HepG2 (cell line): ENCODE measurements around the gene MAPKAPK3. TPM values are rescaled to one million over a fixed set of nuclear protein-coding genes. Genes with fewer than 3 reads are reported as not detected.

Experiments
- GLI4 ChIP-seq: sonication (generic); formaldehyde crosslinking; IDR thresholded peaks from 2 replicates; pipeline ENCODE4 v1.5.1; 2020; ENCODE audit warnings: missing genetic modification reagents, mild to moderate bottlenecking, moderate library complexity, borderline replicate concordance
- HDAC1 ChIP-seq: sonication (generic); formaldehyde crosslinking; IDR thresholded peaks from 2 replicates; pipeline ENCODE4 v1.5.1; 2020; ENCODE audit warnings: mild to moderate bottlenecking, missing genetic modification reagents
- NFKB2 ChIP-seq: sonication (generic); formaldehyde crosslinking; IDR thresholded peaks from 2 replicates; pipeline ENCODE4 v1.4.0; 2020; ENCODE audit warnings: missing genetic modification reagents, borderline replicate concordance
- RFX5 ChIP-seq: IDR thresholded peaks from 2 replicates; pipeline ENCODE4 v1.6.1; 2011; ENCODE audit warnings: low read depth, low read length, improper control_type of control experiment
- TMF1 ChIP-seq: sonication (generic); formaldehyde crosslinking; IDR thresholded peaks from 2 replicates; pipeline ENCODE4 v1.8.1; 2022; ENCODE audit warnings: low read depth, missing genetic modification reagents
- ZBTB7B ChIP-seq: sonication (generic); formaldehyde crosslinking; IDR thresholded peaks from 2 replicates; pipeline ENCODE4 v1.4.0; 2020; ENCODE audit warnings: missing genetic modification reagents
- ZFP90 ChIP-seq: sonication (generic); formaldehyde crosslinking; IDR thresholded peaks from 2 replicates; pipeline ENCODE4 v1.8.0; 2022; ENCODE audit warnings: missing genetic modification reagents, mild to moderate bottlenecking, inconsistent platforms, borderline replicate concordance
- ZMYM2 ChIP-seq: sonication (generic); formaldehyde crosslinking; IDR thresholded peaks from 2 replicates; pipeline ENCODE4 v1.8.0; 2022; ENCODE audit warnings: mild to moderate bottlenecking, missing genetic modification reagents
- ZNF10 ChIP-seq: sonication (generic); formaldehyde crosslinking; IDR thresholded peaks from 2 replicates; pipeline ENCODE4 v1.4.0; 2020; ENCODE audit warnings: mild to moderate bottlenecking, low read depth, missing genetic modification reagents, borderline replicate concordance
- ZNF205 ChIP-seq: IDR thresholded peaks from 2 replicates; pipeline ENCODE4 v1.6.1; 2018; ENCODE audit warnings: missing biosample characterization, missing genetic modification reagents
- ZNF530 ChIP-seq: sonication (generic); formaldehyde crosslinking; IDR thresholded peaks from 2 replicates; pipeline ENCODE4 v1.5.0; 2020; ENCODE audit warnings: low read depth, mild to moderate bottlenecking, missing genetic modification reagents
- ZNF616 ChIP-seq: sonication (generic); formaldehyde crosslinking; IDR thresholded peaks from 2 replicates; pipeline ENCODE4 v1.5.0; 2020; ENCODE audit warnings: low read depth, mild to moderate bottlenecking, missing genetic modification reagents
- ZNF777 ChIP-seq: sonication (generic); formaldehyde crosslinking; IDR thresholded peaks from 2 replicates; pipeline ENCODE4 v1.4.0; 2020; ENCODE audit warnings: missing genetic modification reagents
- polyA plus RNA-seq, 8 experiments: library from polyadenylated mRNA; depleted of rRNA in 3 of 8; stranded (reverse) in 7 of 8; unstranded in 1 of 8; fragments of >200 nt; fragmentation: Illumina TruSeq in 4 of 8; extraction: Trizol in 4 of 8; gene quantifications; 2 replicates each; pipeline versions ENCODE4 v1.2.1 to v1.2.3, GENCODE V29; 2011 to 2016; ENCODE audit warnings: low read depth in 4 of 8, missing spikeins in 1 of 8, mixed read lengths in 1 of 8; ENCODE audit not compliant: insufficient read depth in 1 of 8
- total RNA-seq, 5 experiments: library from RNA; depleted of rRNA; stranded (reverse); fragments of >200 nt; fragmentation: Illumina TruSeq; extraction: Trizol; gene quantifications; 2 replicates each; pipeline ENCODE4 v1.2.3, GENCODE V29; 2016; ENCODE audit warnings: low read depth in 1 of 5
- TF ChIP-seq, protein P1 (sequence below): sonication (generic); formaldehyde crosslinking; IDR thresholded peaks from 2 replicates; pipeline ENCODE4 v1.9.0; 2022; ENCODE audit warnings: missing genetic modification reagents, mild to moderate bottlenecking, borderline replicate concordance
- TF ChIP-seq, protein P2 (sequence below): IDR thresholded peaks from 2 replicates; pipeline ENCODE4 v1.6.1; 2016; ENCODE audit warnings: control low read depth
- TF ChIP-seq, protein P3 (sequence below): sonication (generic); formaldehyde crosslinking; IDR thresholded peaks from 2 replicates; pipeline ENCODE4 v1.8.1; 2023; ENCODE audit warnings: mild to moderate bottlenecking, missing genetic modification reagents
- TF ChIP-seq, protein P4 (sequence below): sonication (generic); formaldehyde crosslinking; IDR thresholded peaks from 2 replicates; pipeline ENCODE4 v1.8.0; 2023; ENCODE audit warnings: mild to moderate bottlenecking, missing genetic modification reagents
- TF ChIP-seq, protein P5 (sequence below): sonication (generic); formaldehyde crosslinking; IDR thresholded peaks from 2 replicates; pipeline ENCODE4 v1.8.1; 2023; ENCODE audit warnings: mild to moderate bottlenecking, inconsistent platforms, moderate library complexity, missing genetic modification reagents, borderline replicate concordance
- TF ChIP-seq, protein P6 (sequence below): sonication (generic); formaldehyde crosslinking; IDR thresholded peaks from 2 replicates; pipeline ENCODE4 v1.4.0; 2020; ENCODE audit warnings: missing genetic modification reagents

Gene MAPKAPK3
- total and polyA plus RNA-seq, 2 of the 13 experiments (the other 11 are each of a cell fraction or from before 2014, with no cell fraction given), result 39.9 to 41.2 TPM

DNA sequence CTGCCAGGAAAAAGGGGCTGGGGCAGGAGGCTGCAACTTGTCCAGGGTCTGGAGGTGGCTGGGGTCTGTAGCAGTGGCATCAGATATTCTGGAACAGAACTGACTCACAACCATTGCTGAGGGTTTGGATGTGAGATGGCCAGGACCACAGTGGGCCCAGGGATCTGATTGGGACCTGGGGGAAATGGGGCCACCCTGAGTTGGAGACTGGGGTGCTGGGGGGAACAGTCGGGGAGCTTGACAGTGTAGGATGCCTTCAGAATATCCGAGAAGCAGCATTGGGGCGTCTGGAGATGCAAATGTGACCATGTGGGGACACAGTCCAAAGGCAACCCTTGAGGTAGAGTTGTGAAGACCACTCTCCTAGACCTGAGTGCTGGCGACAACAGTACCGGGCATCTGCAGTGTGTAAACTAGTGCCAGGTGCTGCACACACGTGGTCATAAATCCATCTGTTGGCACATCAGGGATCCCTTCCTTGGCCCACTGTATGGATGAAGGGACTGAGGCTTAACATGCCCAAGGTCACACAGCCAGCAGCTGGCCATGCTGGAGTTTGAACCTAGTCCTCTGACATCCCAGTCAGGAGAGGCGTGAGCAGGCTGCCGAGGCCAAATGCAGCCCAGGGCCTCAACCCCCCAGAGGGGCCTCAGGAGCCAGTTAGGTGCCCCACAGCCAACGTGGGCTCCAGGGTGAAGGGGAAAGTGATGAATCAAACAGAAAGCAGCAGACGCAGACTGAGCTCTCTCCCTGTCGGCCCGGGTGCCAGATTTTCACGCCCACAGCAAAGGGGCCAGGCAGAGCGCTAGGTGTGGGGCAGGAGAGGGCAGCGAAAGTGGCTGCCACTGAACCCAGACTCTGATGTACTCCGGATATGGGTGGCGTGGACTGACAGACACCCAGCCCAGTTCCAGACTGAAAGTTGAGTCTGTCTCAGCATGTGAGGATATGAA, 28.9 kb upstream of the MAPKAPK3 start (continued):
- TF ChIP-seq, protein P1, sequence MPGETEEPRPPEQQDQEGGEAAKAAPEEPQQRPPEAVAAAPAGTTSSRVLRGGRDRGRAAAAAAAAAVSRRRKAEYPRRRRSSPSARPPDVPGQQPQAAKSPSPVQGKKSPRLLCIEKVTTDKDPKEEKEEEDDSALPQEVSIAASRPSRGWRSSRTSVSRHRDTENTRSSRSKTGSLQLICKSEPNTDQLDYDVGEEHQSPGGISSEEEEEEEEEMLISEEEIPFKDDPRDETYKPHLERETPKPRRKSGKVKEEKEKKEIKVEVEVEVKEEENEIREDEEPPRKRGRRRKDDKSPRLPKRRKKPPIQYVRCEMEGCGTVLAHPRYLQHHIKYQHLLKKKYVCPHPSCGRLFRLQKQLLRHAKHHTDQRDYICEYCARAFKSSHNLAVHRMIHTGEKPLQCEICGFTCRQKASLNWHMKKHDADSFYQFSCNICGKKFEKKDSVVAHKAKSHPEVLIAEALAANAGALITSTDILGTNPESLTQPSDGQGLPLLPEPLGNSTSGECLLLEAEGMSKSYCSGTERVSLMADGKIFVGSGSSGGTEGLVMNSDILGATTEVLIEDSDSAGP (CRISPR knock-in tag), result peak; percentile 89
- peak; percentile 56; the same call in 1 of the 2 replicates for TF ChIP-seq ZNF777 (CRISPR knock-in tag)
- TF ChIP-seq ZMYM2 (CRISPR knock-in tag), result peak; percentile 98
- TF ChIP-seq ZNF205, result peak; percentile 17; the same call in 1 of the 2 replicates
- TF ChIP-seq ZFP90 (CRISPR knock-in tag), result no peak
- TF ChIP-seq, protein P2, sequence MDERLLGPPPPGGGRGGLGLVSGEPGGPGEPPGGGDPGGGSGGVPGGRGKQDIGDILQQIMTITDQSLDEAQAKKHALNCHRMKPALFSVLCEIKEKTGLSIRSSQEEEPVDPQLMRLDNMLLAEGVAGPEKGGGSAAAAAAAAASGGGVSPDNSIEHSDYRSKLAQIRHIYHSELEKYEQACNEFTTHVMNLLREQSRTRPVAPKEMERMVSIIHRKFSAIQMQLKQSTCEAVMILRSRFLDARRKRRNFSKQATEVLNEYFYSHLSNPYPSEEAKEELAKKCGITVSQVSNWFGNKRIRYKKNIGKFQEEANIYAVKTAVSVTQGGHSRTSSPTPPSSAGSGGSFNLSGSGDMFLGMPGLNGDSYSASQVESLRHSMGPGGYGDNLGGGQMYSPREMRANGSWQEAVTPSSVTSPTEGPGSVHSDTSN (CRISPR knock-in tag), result 0 out of 2 replicates have a peak, but pooled peaks have one; percentile 21
- TF ChIP-seq ZBTB7B (CRISPR knock-in tag), result peak; percentile 88; the same call in 1 of the 2 replicates
- TF ChIP-seq ZNF10 (CRISPR knock-in tag), result no peak
- peak; percentile 84; the same call in 1 of the 2 replicates for TF ChIP-seq NFKB2 (CRISPR knock-in tag)
- TF ChIP-seq ZNF530 (CRISPR knock-in tag), result no peak
- no peak for TF ChIP-seq RFX5
- 0 out of 2 replicates have a peak, but pooled peaks have one; percentile 59 for TF ChIP-seq ZNF616 (CRISPR knock-in tag)
- TF ChIP-seq, protein P3, sequence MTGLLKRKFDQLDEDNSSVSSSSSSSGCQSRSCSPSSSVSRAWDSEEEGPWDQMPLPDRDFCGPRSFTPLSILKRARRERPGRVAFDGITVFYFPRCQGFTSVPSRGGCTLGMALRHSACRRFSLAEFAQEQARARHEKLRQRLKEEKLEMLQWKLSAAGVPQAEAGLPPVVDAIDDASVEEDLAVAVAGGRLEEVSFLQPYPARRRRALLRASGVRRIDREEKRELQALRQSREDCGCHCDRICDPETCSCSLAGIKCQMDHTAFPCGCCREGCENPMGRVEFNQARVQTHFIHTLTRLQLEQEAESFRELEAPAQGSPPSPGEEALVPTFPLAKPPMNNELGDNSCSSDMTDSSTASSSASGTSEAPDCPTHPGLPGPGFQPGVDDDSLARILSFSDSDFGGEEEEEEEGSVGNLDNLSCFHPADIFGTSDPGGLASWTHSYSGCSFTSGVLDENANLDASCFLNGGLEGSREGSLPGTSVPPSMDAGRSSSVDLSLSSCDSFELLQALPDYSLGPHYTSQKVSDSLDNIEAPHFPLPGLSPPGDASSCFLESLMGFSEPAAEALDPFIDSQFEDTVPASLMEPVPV (CRISPR knock-in tag), result 0 out of 2 replicates have a peak, but pooled peaks have one; percentile 32
- peak; percentile 91 for TF ChIP-seq HDAC1 (CRISPR knock-in tag)
- no peak for TF ChIP-seq GLI4 (CRISPR knock-in tag)
- TF ChIP-seq, protein P4, sequence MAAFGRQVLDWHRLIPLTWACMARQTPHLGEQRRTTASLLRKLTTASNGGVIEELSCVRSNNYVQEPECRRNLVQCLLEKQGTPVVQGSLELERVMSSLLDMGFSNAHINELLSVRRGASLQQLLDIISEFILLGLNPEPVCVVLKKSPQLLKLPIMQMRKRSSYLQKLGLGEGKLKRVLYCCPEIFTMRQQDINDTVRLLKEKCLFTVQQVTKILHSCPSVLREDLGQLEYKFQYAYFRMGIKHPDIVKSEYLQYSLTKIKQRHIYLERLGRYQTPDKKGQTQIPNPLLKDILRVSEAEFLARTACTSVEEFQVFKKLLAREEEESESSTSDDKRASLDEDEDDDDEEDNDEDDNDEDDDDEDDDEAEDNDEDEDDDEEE (CRISPR knock-in tag), result no peak; the same call in 1 of the 2 replicates
- TF ChIP-seq, protein P5, sequence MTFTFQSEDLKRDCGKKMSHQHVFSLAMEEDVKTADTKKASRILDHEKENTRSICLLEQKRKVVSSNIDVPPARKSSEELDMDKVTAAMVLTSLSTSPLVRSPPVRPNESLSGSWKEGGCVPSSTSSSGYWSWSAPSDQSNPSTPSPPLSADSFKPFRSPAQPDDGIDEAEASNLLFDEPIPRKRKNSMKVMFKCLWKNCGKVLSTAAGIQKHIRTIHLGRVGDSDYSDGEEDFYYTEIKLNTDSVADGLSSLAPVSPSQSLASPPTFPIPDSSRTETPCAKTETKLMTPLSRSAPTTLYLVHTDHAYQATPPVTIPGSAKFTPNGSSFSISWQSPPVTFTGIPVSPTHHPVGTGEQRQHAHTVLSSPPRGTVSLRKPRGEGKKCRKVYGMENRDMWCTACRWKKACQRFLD, result no peak
- TF ChIP-seq TMF1, result no peak
- TF ChIP-seq, protein P6, sequence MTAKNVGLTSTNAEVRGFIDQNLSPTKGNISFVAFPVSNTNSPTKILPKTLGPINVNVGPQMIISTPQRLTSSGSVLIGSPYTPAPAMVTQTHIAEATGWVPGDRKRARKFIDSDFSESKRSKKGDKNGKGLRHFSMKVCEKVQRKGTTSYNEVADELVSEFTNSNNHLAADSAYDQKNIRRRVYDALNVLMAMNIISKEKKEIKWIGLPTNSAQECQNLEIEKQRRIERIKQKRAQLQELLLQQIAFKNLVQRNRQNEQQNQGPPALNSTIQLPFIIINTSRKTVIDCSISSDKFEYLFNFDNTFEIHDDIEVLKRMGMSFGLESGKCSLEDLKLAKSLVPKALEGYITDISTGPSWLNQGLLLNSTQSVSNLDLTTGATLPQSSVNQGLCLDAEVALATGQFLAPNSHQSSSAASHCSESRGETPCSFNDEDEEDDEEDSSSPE, result peak; percentile 47; the same call in 1 of the 2 replicates
